ENCODE data around the gene ABLIM3. TPM values are rescaled to one million over a fixed set of nuclear protein-coding genes. Genes with fewer than 3 reads are reported as not detected.
A peak's percentile ranks its signal among the peaks of the same experiment; 100 is the strongest.
"Not testable (repeated sequence)": the region's sequence is repeated elsewhere in the genome, so short reads cannot be mapped to it uniquely, and the experiment has no call there.

ABLIM3 gene
- total RNA-seq, 1 donor from 2014 or later, result 87.7 TPM

GRCh38 chr5:149182241-149182640, 40.9 kb downstream of the ABLIM3 start:
- DNase-seq (ENCODE audit: low spot score) (no peak), ATAC-seq (no peak)

GRCh38 chr5:149185067-149185466, 43.8 kb downstream of the ABLIM3 start:
- ATAC-seq (no peak), DNase-seq (ENCODE audit: low spot score) (no peak)

- no peak for DNase-seq (ENCODE audit: low spot score)
- no peak for ATAC-seq
These were observed 45.2 kb downstream of the ABLIM3 start for GRCh38 chr5:149186506-149186905.

GRCh38 chr5:149187617-149188016, 46.3 kb downstream of the ABLIM3 start:
- ATAC-seq; DNase-seq (ENCODE audit: low spot score): not testable (repeated sequence)

- DNase-seq (ENCODE audit: low spot score), result no peak
- ATAC-seq, result no peak
These were observed 47.1 kb downstream of the ABLIM3 start for GRCh38 chr5:149188383-149188782.

GRCh38 chr5:149195337-149195887, 54.1 kb downstream of the ABLIM3 start:
- DNase-seq (ENCODE audit: low spot score), result peak; percentile 69
- peak; percentile 89 for ATAC-seq

GRCh38 chr5:149195962-149196361, 54.7 kb downstream of the ABLIM3 start:
- peak; percentile 23 for ATAC-seq
- no peak for DNase-seq (ENCODE audit: low spot score)

GRCh38 chr5:149198148-149198547, 56.9 kb downstream of the ABLIM3 start:
- ATAC-seq (no peak), DNase-seq (ENCODE audit: low spot score) (no peak)

- DNase-seq (ENCODE audit: low spot score) (no peak), ATAC-seq (no peak)
These were observed 59.1 kb downstream of the ABLIM3 start for GRCh38 chr5:149200355-149200754.

- no peak for DNase-seq (ENCODE audit: low spot score)
- no peak for ATAC-seq
These were observed 59.9 kb downstream of the ABLIM3 start for GRCh38 chr5:149201121-149201637.

- ATAC-seq (no peak), DNase-seq (ENCODE audit: low spot score) (no peak)
These were observed 61.7 kb downstream of the ABLIM3 start for GRCh38 chr5:149202910-149203451.

GRCh38 chr5:149203921-149204441, 62.7 kb downstream of the ABLIM3 start:
- ATAC-seq, result no peak

GRCh38 chr5:149205625-149206523, 64.6 kb downstream of the ABLIM3 start:
- ATAC-seq (peak; percentile 82), DNase-seq (ENCODE audit: low spot score) (peak; percentile 72)

More at GRCh38 chr5:149203921-149204441, 62.7 kb downstream of the ABLIM3 start:
- no peak for DNase-seq (ENCODE audit: low spot score)

GRCh38 chr5:149206524-149207141, 65.3 kb downstream of the ABLIM3 start:
- peak; percentile 35 for ATAC-seq
- DNase-seq (ENCODE audit: low spot score), result no peak

GRCh38 chr5:149207831-149208230, 66.5 kb downstream of the ABLIM3 start:
- ATAC-seq (no peak), DNase-seq (ENCODE audit: low spot score) (no peak)

GRCh38 chr5:149210225-149210624, 68.9 kb downstream of the ABLIM3 start:
- ATAC-seq (no peak), DNase-seq (ENCODE audit: low spot score) (no peak)

- ATAC-seq (no peak), DNase-seq (ENCODE audit: low spot score) (no peak)
These were observed 69.7 kb downstream of the ABLIM3 start for GRCh38 chr5:149210968-149211490.

GRCh38 chr5:149211566-149211965, 70.3 kb downstream of the ABLIM3 start:
- ATAC-seq, result no peak
- no peak for DNase-seq (ENCODE audit: low spot score)

GRCh38 chr5:149212198-149212951, 71.1 kb downstream of the ABLIM3 start:
- no peak for DNase-seq (ENCODE audit: low spot score)
- no peak for ATAC-seq

- no peak for ATAC-seq
These were observed 72.1 kb downstream of the ABLIM3 start for GRCh38 chr5:149213264-149213880.

More at GRCh38 chr5:149213264-149213880, 72.1 kb downstream of the ABLIM3 start:
- no peak for DNase-seq (ENCODE audit: low spot score)

Data from left lobe of liver (tissue), 2 donors.